H1 (cell line): Measurements from ENCODE around the gene DAZAP1. TPM values are rescaled to one million over a fixed set of nuclear protein-coding genes. Genes with fewer than 3 reads are reported as not detected.

ENCODE experiments used
- CTCF ChIA-PET: fragments of 300-600 bp; sonication (Branson Sonifier 250); formaldehyde crosslinking; loops from one replicate; lab custom pipeline; 2021; ENCODE audit not compliant: partially characterized antibody; lab: Charles Lee
- POLR2A ChIA-PET: fragments of 300-600 bp; sonication (Branson Sonifier 250); formaldehyde crosslinking; loops from one replicate; lab custom pipeline; 2021; ENCODE audit warnings: inconsistent platforms; ENCODE audit not compliant: partially characterized antibody; lab: Charles Lee
- DNase-seq, 2 experiments: peaks; one replicate each; pipeline versions ENCODE4 v3.0.0 to v3.0.0-alpha.2; 2010 to 2022; ENCODE audit warnings: low spot score in 2 of 2, low read depth in 1 of 2, mixed read lengths in 1 of 2
- FAIRE-seq: peaks from 2 replicates; lab custom pipeline; 2011; peaks lifted over from hg19 to GRCh38; lab: Jason Lieb, UNC
- H2AFZ ChIP-seq: 2 replicates; pipeline ENCODE4 v1.8.1; 2012; ENCODE audit warnings: low read length, inconsistent platforms
- H2AK5ac ChIP-seq: 2 replicates; pipeline ENCODE4 v1.6.1; 2013; ENCODE audit warnings: low read depth, low read length
- H2BK120ac ChIP-seq: replicated peaks from 2 replicates; pipeline ENCODE3; 2013; ENCODE audit warnings: low read depth, low read length, inconsistent platforms
- H2BK12ac ChIP-seq: 2 replicates; pipeline ENCODE4 v1.6.1; 2013; ENCODE audit warnings: low read depth, low read length
- H2BK15ac ChIP-seq: 2 replicates; pipeline ENCODE4 v1.6.1; 2013; ENCODE audit warnings: low read length
- H2BK20ac ChIP-seq: 2 replicates; pipeline ENCODE4 v1.6.1; 2013; ENCODE audit warnings: low read length
- H2BK5ac ChIP-seq: 2 replicates; pipeline ENCODE4 v1.6.1; 2013; ENCODE audit warnings: low read depth, low read length
- H3K14ac ChIP-seq: 2 replicates; pipeline ENCODE4 v1.6.1; 2013; ENCODE audit warnings: inconsistent platforms; ENCODE audit not compliant: insufficient read length
- H3K18ac ChIP-seq: 2 replicates; pipeline ENCODE4 v1.6.1; 2013; ENCODE audit warnings: low read length; ENCODE audit errors: extremely low read depth
- H3K23ac ChIP-seq: 2 replicates; pipeline ENCODE4 v1.6.1; 2013; ENCODE audit warnings: inconsistent platforms; ENCODE audit not compliant: insufficient read length
- H3K23me2 ChIP-seq: 2 replicates; pipeline ENCODE4 v1.6.1; 2013; ENCODE audit warnings: low read depth, low read length
- H3K27ac ChIP-seq: 2 replicates; pipeline ENCODE4 v1.6.1; 2011; ENCODE audit warnings: low read depth, low read length, inconsistent platforms
- H3K27me3 ChIP-seq, 4 experiments: replicated peaks in 1 of 4; 1 replicate in 1 of 4; 2 replicates in 3 of 4; pipeline versions ENCODE4 v1.6.1 to v1.8.1; 2011 to 2013; ENCODE audit warnings: low read length in 3 of 4, mild to moderate bottlenecking in 3 of 4, inconsistent platforms in 2 of 4, mixed read lengths in 2 of 4, moderate library complexity in 1 of 4; ENCODE audit not compliant: control insufficient read depth in 3 of 4, insufficient read depth in 3 of 4; ENCODE audit errors: extremely low read depth in 1 of 4
- H3K36me3 ChIP-seq, 4 experiments: 2 replicates each; pipeline versions ENCODE4 v1.6.1 to v1.8.1; 2011 to 2013; ENCODE audit warnings: mild to moderate bottlenecking in 4 of 4, low read length in 3 of 4, moderate library complexity in 2 of 4, control low read depth in 1 of 4, inconsistent platforms in 1 of 4; ENCODE audit not compliant: insufficient read depth in 4 of 4, control insufficient read depth in 2 of 4
- H3K4ac ChIP-seq: replicated peaks from 2 replicates; pipeline ENCODE3; 2013; ENCODE audit warnings: low read length, low read depth, mixed read lengths, inconsistent platforms; ENCODE audit not compliant: insufficient read length
- H3K4me1 ChIP-seq, 4 experiments: replicated peaks in 1 of 4; 1 replicate in 1 of 4; 2 replicates in 3 of 4; pipeline versions ENCODE4 v1.6.1 to v1.8.1; 2011 to 2013; ENCODE audit warnings: low read length in 3 of 4, inconsistent platforms in 2 of 4, mixed read lengths in 1 of 4; ENCODE audit not compliant: insufficient read depth in 4 of 4, control insufficient read depth in 3 of 4
- H3K4me2 ChIP-seq, 2 experiments: 2 replicates each; pipeline versions ENCODE4 v1.6.1 to v1.8.1; 2011 to 2013; ENCODE audit warnings: low read depth in 2 of 2, low read length in 2 of 2, control low read depth in 1 of 2, inconsistent platforms in 1 of 2, mild to moderate bottlenecking in 1 of 2; ENCODE audit not compliant: insufficient read depth in 1 of 2
- H3K4me3 ChIP-seq, 4 experiments: fragments of 200-600, 300-600 bp in 1 of 4; sonication (generic), shearing (Covaris generic), sonication (Bioruptor Twin) in 1 of 4; 2 replicates each; pipeline versions ENCODE4 v1.5.1 to v1.8.1; 2011 to 2016; ENCODE audit warnings: low read length in 4 of 4, low read depth in 3 of 4, control low read depth in 2 of 4, inconsistent platforms in 2 of 4, mild to moderate bottlenecking in 2 of 4, mixed read lengths in 1 of 4, moderate library complexity in 1 of 4; ENCODE audit not compliant: insufficient read depth in 2 of 4; ENCODE audit errors: extremely low read depth in 1 of 4
- H3K56ac ChIP-seq: replicated peaks from 2 replicates; pipeline ENCODE3; 2013; ENCODE audit warnings: low read depth, mild to moderate bottlenecking, mixed read lengths, low read length, inconsistent platforms; ENCODE audit not compliant: insufficient read length
- H3K79me1 ChIP-seq: 2 replicates; pipeline ENCODE4 v1.6.1; 2013; ENCODE audit warnings: low read depth, low read length, control low read depth
- H3K79me2 ChIP-seq, 2 experiments: 2 replicates each; pipeline versions ENCODE4 v1.6.1 to v1.8.1; 2012 to 2013; ENCODE audit warnings: low read length in 2 of 2, mild to moderate bottlenecking in 2 of 2, inconsistent platforms in 1 of 2; ENCODE audit not compliant: insufficient read depth in 2 of 2, control insufficient read depth in 1 of 2
- H3K9ac ChIP-seq, 4 experiments: replicated peaks in 1 of 4; 1 replicate in 1 of 4; 2 replicates in 3 of 4; pipeline versions ENCODE4 v1.6.1 to v1.8.1; 2011 to 2013; ENCODE audit warnings: low read depth in 3 of 4, low read length in 3 of 4, control low read depth in 2 of 4, mild to moderate bottlenecking in 2 of 4, moderate library complexity in 2 of 4, inconsistent platforms in 1 of 4; ENCODE audit errors: extremely low read depth in 1 of 4
- H3K9me3 ChIP-seq, 2 experiments: 2 replicates each; pipeline versions ENCODE4 v1.6.1 to v1.8.1; 2012 to 2013; ENCODE audit warnings: mild to moderate bottlenecking in 2 of 2, moderate library complexity in 2 of 2, control low read depth in 1 of 2, inconsistent platforms in 1 of 2, low read depth in 1 of 2, low read length in 1 of 2, mixed read lengths in 1 of 2; ENCODE audit not compliant: insufficient read depth in 2 of 2
- H4K20me1 ChIP-seq, 2 experiments: replicated peaks in 1 of 2; 2 replicates each; pipeline versions ENCODE3 to v1.8.1; 2011 to 2013; ENCODE audit warnings: inconsistent platforms in 2 of 2, low read length in 2 of 2, mild to moderate bottlenecking in 1 of 2; ENCODE audit not compliant: insufficient read depth in 2 of 2, control insufficient read depth in 1 of 2
- H4K5ac ChIP-seq: 2 replicates; pipeline ENCODE4 v1.6.1; 2013; ENCODE audit warnings: low read length, low read depth, mixed read lengths, inconsistent platforms; ENCODE audit not compliant: insufficient read length
- H4K8ac ChIP-seq: 2 replicates; pipeline ENCODE4 v1.8.0; 2013; ENCODE audit warnings: mild to moderate bottlenecking, moderate library complexity, low read length, inconsistent platforms; ENCODE audit not compliant: insufficient read depth; ENCODE audit errors: extremely low read depth
- H4K91ac ChIP-seq: replicated peaks from 2 replicates; pipeline ENCODE3; 2013; ENCODE audit warnings: low read length, mixed read lengths, inconsistent platforms; ENCODE audit not compliant: insufficient read length
- HDAC2 ChIP-seq, 2 experiments: fragments of 300-600 bp in 1 of 2; sonication (generic) in 1 of 2; IDR thresholded peaks; 2 replicates each; pipeline ENCODE4 v1.6.1; 2011 to 2012; ENCODE audit warnings: low read depth in 2 of 2, low read length in 2 of 2, mild to moderate bottlenecking in 2 of 2, moderate library complexity in 2 of 2, borderline replicate concordance in 1 of 2, inconsistent platforms in 1 of 2
- HDAC6 ChIP-seq: IDR thresholded peaks from one replicate; pipeline ENCODE4 v1.7.1; 2012; ENCODE audit warnings: low read depth, mild to moderate bottlenecking, inconsistent platforms, low read length, moderate library complexity
- JUN ChIP-seq: IDR thresholded peaks from 2 replicates; pipeline ENCODE4 v1.6.1; 2011; ENCODE audit warnings: low read depth, mild to moderate bottlenecking, improper control_type of control experiment, low read length
- KDM1A ChIP-seq: fragments of 200-600, 300-600 bp; sonication (generic); IDR thresholded peaks from 2 replicates; pipeline ENCODE4 v1.7.1; 2016; ENCODE audit warnings: mild to moderate bottlenecking, low read length, borderline replicate concordance
- PHF8 ChIP-seq: fragments of 200-600 bp; sonication (generic); conservative IDR thresholded peaks from 2 replicates; pipeline ENCODE4 v1.7.1; 2012; ENCODE audit warnings: low read depth, mild to moderate bottlenecking, inconsistent platforms, low read length, moderate library complexity
- RAD21 ChIP-seq, 2 experiments: IDR thresholded peaks in 1 of 2; conservative IDR thresholded peaks in 1 of 2; 2 replicates each; pipeline ENCODE4 v1.6.1; 2011; ENCODE audit warnings: low read depth in 2 of 2, low read length in 2 of 2, improper control_type of control experiment in 1 of 2, inconsistent platforms in 1 of 2, mild to moderate bottlenecking in 1 of 2, moderate library complexity in 1 of 2
- SP4 ChIP-seq: IDR thresholded peaks from 2 replicates; pipeline ENCODE4 v1.6.1; 2012; ENCODE audit warnings: low read length, inconsistent platforms
- TAF1 ChIP-seq: IDR thresholded peaks from 2 replicates; pipeline ENCODE4 v1.6.1; 2011; ENCODE audit warnings: mild to moderate bottlenecking, low read depth, low read length
- WGBS, 2 experiments: shearing (Covaris generic) in 1 of 2; methylation state at CpG; one replicate each; pipeline versions ENCODE4 v1.1.6 to v1.1.7; 2013 to 2015; ENCODE audit warnings: low lambda C conversion rate in 2 of 2, mixed read lengths in 2 of 2, inconsistent platforms in 1 of 2, low coverage in 1 of 2, missing lambda C conversion rate in 1 of 2; ENCODE audit not compliant: insufficient replicate concordance in 2 of 2, insufficient coverage in 1 of 2, insufficient read length in 1 of 2; ENCODE audit errors: extremely low coverage in 1 of 2, missing lambda C conversion rate in 1 of 2; 5-methylcytosine and 5-hydroxymethylcytosine counted together
- polyA plus RNA-seq, 7 experiments: library from polyadenylated mRNA; depleted of rRNA in 3 of 7; stranded (reverse) in 5 of 7; unstranded in 2 of 7; fragments of >200 nt in 5 of 7; fragments of 200-250 nt in 2 of 7; gene quantifications; 1 replicate in 5 of 7; 2 replicates in 1 of 7; 4 replicates in 1 of 7; pipeline versions ENCODE4 v1.2.1 to v1.2.3, GENCODE V29; 2011 to 2013; ENCODE audit warnings: missing spikeins in 2 of 7, mixed read lengths in 2 of 7
- total RNA-seq: library from RNA; stranded (reverse); fragmentation: NEBNext Ultra II Directional; extraction: Animal tissue kit (Norgen Biotek cat#: 25700); gene quantifications from 2 replicates; pipeline ENCODE4 v1.2.1, GENCODE V29; 2021

The DAZAP1 gene
- total and polyA plus RNA-seq, 2 of the 8 experiments (the other 6 are each of a cell fraction or from before 2014, with no cell fraction given): 79.6 to 341 TPM

- no peak overlapping the region for H2BK20ac ChIP-seq
- peak; percentile 98 for FAIRE-seq
- H4K5ac ChIP-seq: no peak overlapping the region
- WGBS, 2 experiments: 26% methylated on average over 28 of the region's 42 CpGs; no CpG with 5 or more reads in 1 of the 2 experiments
- peak overlapping the region; percentile 62; the same call in 1 of the 2 replicates for H4K8ac ChIP-seq
- H3K18ac ChIP-seq: no peak overlapping the region
- peaks cover 0 to 32% (median 27%) of the 10 kb centered on the region in 4 experiments; a peak in 6 of 7 replicates for H3K4me1 ChIP-seq
- H4K91ac ChIP-seq: no peak overlapping the region
- H3K9ac ChIP-seq: no peak overlapping the region
- H3K36me3 ChIP-seq: peaks cover 0 to 2% (median 0%) of the 10 kb centered on the region in 4 experiments; a peak in 2 of 8 replicates
- no peak overlapping the region for H3K14ac ChIP-seq
- no peak overlapping the region for H3K23ac ChIP-seq
- no peak overlapping the region for H2BK5ac ChIP-seq
- H3K27ac ChIP-seq: no peak overlapping the region
- H3K79me1 ChIP-seq: no peaks in the 10 kb centered on the region; the same call in 1 of the 2 replicates
- H3K56ac ChIP-seq: no peak overlapping the region
- no peaks in the 10 kb centered on the region for H3K9me3 ChIP-seq
- H3K4me3 ChIP-seq: peak overlapping the region in 2 of 4 experiments; percentile 1 to 54; a peak in 3 of 8 replicates
- H3K4ac ChIP-seq: no peak overlapping the region
- no peak overlapping the region for H2BK15ac ChIP-seq
- no peak overlapping the region for H2BK120ac ChIP-seq
- peaks cover 9 to 10% of the 10 kb centered on the region in 2 experiments for H4K20me1 ChIP-seq
- CTCF ChIA-PET: interaction anchor here (0.6 to 6.9 kb wide), 12 partner anchors 11 to 411 kb away, joined by 3 to 54 read pairs (median 3); no protein-coding TSS in a partner anchor
- H2AK5ac ChIP-seq: no peak overlapping the region
- peak; percentile 90 to 97 for DNase-seq
- H3K79me2 ChIP-seq: no peaks in the 10 kb centered on the region
- peaks cover 6 to 25% (median 20%) of the 10 kb centered on the region in 4 experiments for H3K27me3 ChIP-seq
- peaks cover 3% of the 10 kb centered on the region; the same call in 1 of the 2 replicates for H3K23me2 ChIP-seq
- POLR2A ChIA-PET: interaction anchor here (0.6 to 9.4 kb wide), 8 partner anchors 12 to 186 kb away, joined by 3 to 109 read pairs (median 4); partner anchors contain the start of gene CIRBP
- H2AFZ ChIP-seq: no peak overlapping the region
- peak overlapping the region; percentile 50; the same call in 1 of the 2 replicates for H2BK12ac ChIP-seq
- peak overlapping the region; percentile 33 to 60 for H3K4me2 ChIP-seq
- TF ChIP-seq TAF1 (peak; percentile 39; the same call in 1 of the 2 replicates), HDAC2 (IDR thresholded peaks at IDR 0.05; ENCODE audit: borderline replicate concordance in 1 of 2, low read depth in 2 of 2, low read length in 2 of 2) (no peak), JUN (no peak), KDM1A (peak; percentile 11; the same call in 1 of the 2 replicates), PHF8 (no peak), HDAC6 (no peak), SP4 (peak; percentile 72; the same call in 1 of the 2 replicates), RAD21 (IDR thresholded peaks at IDR 0.05 in 1 of 2, conservative IDR thresholded peaks at IDR 0.05 in 1 of 2; ENCODE audit: low read depth in 2 of 2, low read length in 2 of 2) (no peak)
Observed at GRCh38 chr19:1455336-1456120, 48.1 kb downstream of the DAZAP1 start.
